NCI-H524 treated with DMSO at 0.1 percent for 48 hours (cell line): ENCODE measurements around the gene GPS1.

Experiments
- DNase-seq: peaks from one replicate; lab custom pipeline; 2025; lab: John Stamatoyannopoulos, UW

Gene GPS1

GRCh38 chr17:82051776-82052637 is at the start of gene GPS1, which contains the start of gene RFNG:
TSS of gene GPS1 (plus strand) at chr17:82051898. CDS start at chr17:82051932, 34 bp downstream.
TSS of gene RFNG (minus strand) at chr17:82051811. CDS start at chr17:82051766, 45 bp downstream.
- DNase-seq: no peak

GRCh38 chr17:82003411-82004381 is 48.0 kb upstream of the GPS1 start:
- no peak for DNase-seq

- no peak for DNase-seq
Observed at GRCh38 chr17:82004517-82005455, 46.9 kb upstream of the GPS1 start.

- DNase-seq: no peak
Observed at GRCh38 chr17:82005701-82006348, 45.9 kb upstream of the GPS1 start.

GRCh38 chr17:82006468-82007227 is 45.0 kb upstream of the GPS1 start:
- DNase-seq: no peak

GRCh38 chr17:82007228-82007494 is 44.5 kb upstream of the GPS1 start:
- DNase-seq: no peak

GRCh38 chr17:82007495-82008257 is 44.0 kb upstream of the GPS1 start:
- DNase-seq: no peak

- DNase-seq: no peak
Observed at GRCh38 chr17:82008258-82008940, 43.3 kb upstream of the GPS1 start.

GRCh38 chr17:82008941-82009405 is 42.7 kb upstream of the GPS1 start:
- DNase-seq: no peak

GRCh38 chr17:82009413-82009812 is 42.3 kb upstream of the GPS1 start:
- no peak for DNase-seq

GRCh38 chr17:82010575-82011525 is 40.8 kb upstream of the GPS1 start:
- no peak for DNase-seq

GRCh38 chr17:82011617-82012187 is 40.0 kb upstream of the GPS1 start:
- no peak for DNase-seq

GRCh38 chr17:82012261-82012639 is 39.4 kb upstream of the GPS1 start:
- no peak for DNase-seq

GRCh38 chr17:82012640-82013295 is 38.9 kb upstream of the GPS1 start:
- no peak for DNase-seq

GRCh38 chr17:82013341-82013740 is 38.4 kb upstream of the GPS1 start:
- DNase-seq: no peak

GRCh38 chr17:82013772-82014321 is 37.9 kb upstream of the GPS1 start:
- DNase-seq: no peak

- no peak for DNase-seq
Observed at GRCh38 chr17:82014432-82014831, 37.3 kb upstream of the GPS1 start.
